SK-N-SH (cell line): ENCODE results near the gene KLF3.

ENCODE experiments used
- CHD2 ChIP-seq: fragments of 150-350 bp; IDR thresholded peaks from 2 replicates; pipeline ENCODE4 v1.6.1; 2018; ENCODE audit warnings: low read length; ENCODE audit not compliant: partially characterized antibody
- CTCF ChIP-seq: fragments of 200-600 bp; sonication (generic); IDR thresholded peaks from 2 replicates; pipeline ENCODE4 v1.6.1; 2017; ENCODE audit warnings: antibody characterized with exemption, mild to moderate bottlenecking, moderate library complexity
- EP300 ChIP-seq, 2 experiments: IDR thresholded peaks; 2 replicates each; pipeline versions ENCODE4 v1.4.0 to v1.6.1; 2012; ENCODE audit warnings: borderline replicate concordance in 1 of 2, low read depth in 1 of 2, low read length in 1 of 2
- JUND ChIP-seq: IDR thresholded peaks from 2 replicates; pipeline ENCODE4 v1.4.0; 2012
- MXI1 ChIP-seq: IDR thresholded peaks from 2 replicates; pipeline ENCODE4 v1.6.1; 2012; ENCODE audit warnings: mild to moderate bottlenecking, low read depth, low read length, improper control_type of control experiment
- POLR2AphosphoS5 ChIP-seq: IDR thresholded peaks from 2 replicates; pipeline ENCODE4 v1.6.1; 2012; ENCODE audit warnings: low read depth, low read length
- RAD21 ChIP-seq: IDR thresholded peaks from 2 replicates; pipeline ENCODE4 v1.6.1; 2012; ENCODE audit warnings: mild to moderate bottlenecking, low read length
- RFX5 ChIP-seq: IDR thresholded peaks from 2 replicates; pipeline ENCODE4 v1.6.1; 2012; ENCODE audit warnings: mild to moderate bottlenecking, improper control_type of control experiment, low read length
- SMC3 ChIP-seq: IDR thresholded peaks from 2 replicates; pipeline ENCODE4 v1.6.1; 2012; ENCODE audit warnings: low read depth, low read length, improper control_type of control experiment
- TAF1 ChIP-seq: IDR thresholded peaks from 2 replicates; pipeline ENCODE4 v1.6.1; 2012; ENCODE audit warnings: low read depth, mild to moderate bottlenecking, low read length, moderate library complexity, borderline replicate concordance
- TEAD4 ChIP-seq: IDR thresholded peaks from 2 replicates; pipeline ENCODE4 v1.4.0; 2012; ENCODE audit warnings: mild to moderate bottlenecking, borderline replicate concordance; ENCODE audit not compliant: insufficient read depth
- USF2 ChIP-seq: fragments of 150-350 bp; IDR thresholded peaks from 2 replicates; pipeline ENCODE4 v1.6.1; 2017; ENCODE audit warnings: antibody characterized with exemption, low read length, low read depth, borderline replicate concordance
- TF ChIP-seq, protein P1 (sequence below): IDR thresholded peaks from 2 replicates; pipeline ENCODE4 v1.4.0; 2012; ENCODE audit warnings: low read depth, borderline replicate concordance

DNA sequence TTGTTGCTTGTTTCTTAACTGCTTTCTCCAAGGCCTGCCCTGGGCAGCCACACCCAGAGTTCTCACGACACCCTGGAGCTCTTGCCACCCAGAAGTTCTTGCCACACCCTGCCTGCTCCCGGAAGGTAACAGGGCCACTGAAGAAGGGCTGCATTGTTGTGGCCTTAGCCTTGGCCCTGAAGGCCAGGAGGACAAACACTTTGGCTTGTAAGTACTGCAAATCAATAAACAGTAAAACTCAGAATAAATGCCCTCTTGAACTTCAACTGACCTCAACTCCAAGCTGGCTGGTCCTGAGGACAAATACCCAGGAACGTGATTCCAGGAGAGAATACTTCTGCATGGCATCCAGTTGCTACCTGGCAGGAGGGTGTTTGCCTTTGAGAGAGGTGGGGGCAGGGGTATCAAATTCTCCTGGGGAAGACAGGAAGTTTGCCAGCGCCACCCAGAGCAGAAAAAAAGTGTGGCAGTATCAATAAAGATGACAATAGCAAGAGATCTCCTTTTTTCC, 64.7 kb downstream of the KLF3 start:
- TF ChIP-seq RAD21 (0 out of 2 replicates have a peak, but pooled peaks have one; percentile 4), EP300 (IDR thresholded peaks at IDR 0.05; ENCODE audit: borderline replicate concordance in 1 of 2, low read depth in 1 of 2, low read length in 1 of 2) (no peak), TEAD4 (no peak), CTCF (no peak), USF2 (no peak), CHD2 (no peak), RFX5 (no peak), TAF1 (no peak), MXI1 (no peak), JUND (no peak), POLR2AphosphoS5 (no peak), SMC3 (no peak)
- TF ChIP-seq, protein P1, sequence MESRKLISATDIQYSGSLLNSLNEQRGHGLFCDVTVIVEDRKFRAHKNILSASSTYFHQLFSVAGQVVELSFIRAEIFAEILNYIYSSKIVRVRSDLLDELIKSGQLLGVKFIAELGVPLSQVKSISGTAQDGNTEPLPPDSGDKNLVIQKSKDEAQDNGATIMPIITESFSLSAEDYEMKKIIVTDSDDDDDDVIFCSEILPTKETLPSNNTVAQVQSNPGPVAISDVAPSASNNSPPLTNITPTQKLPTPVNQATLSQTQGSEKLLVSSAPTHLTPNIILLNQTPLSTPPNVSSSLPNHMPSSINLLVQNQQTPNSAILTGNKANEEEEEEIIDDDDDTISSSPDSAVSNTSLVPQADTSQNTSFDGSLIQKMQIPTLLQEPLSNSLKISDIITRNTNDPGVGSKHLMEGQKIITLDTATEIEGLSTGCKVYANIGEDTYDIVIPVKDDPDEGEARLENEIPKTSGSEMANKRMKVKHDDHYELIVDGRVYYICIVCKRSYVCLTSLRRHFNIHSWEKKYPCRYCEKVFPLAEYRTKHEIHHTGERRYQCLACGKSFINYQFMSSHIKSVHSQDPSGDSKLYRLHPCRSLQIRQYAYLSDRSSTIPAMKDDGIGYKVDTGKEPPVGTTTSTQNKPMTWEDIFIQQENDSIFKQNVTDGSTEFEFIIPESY = no peak
